K562 (cell line): ENCODE measurements around the gene KCNQ5. TPM values are rescaled to one million over a fixed set of nuclear protein-coding genes. Genes with fewer than 3 reads are reported as not detected.

Experiments used
- polyA plus RNA-seq, 8 experiments: library from polyadenylated mRNA; depleted of rRNA in 4 of 8; stranded (reverse) in 5 of 8; unstranded in 3 of 8; fragments of >200 nt; fragmentation: Nextera tagmentation in 2 of 8; fragmentation: Illumina TruSeq in 1 of 8; extraction: Ambion mirVana in 2 of 8; extraction: Trizol in 1 of 8; gene quantifications; 2 replicates each; pipeline versions ENCODE4 v1.2.1 to v1.2.3, GENCODE V29; 2011 to 2014; ENCODE audit warnings: inconsistent platforms in 1 of 8, missing spikeins in 1 of 8
- total RNA-seq, 7 experiments: library from RNA; depleted of rRNA in 6 of 7; stranded (reverse); fragments of >200 nt in 6 of 7; fragmentation: Illumina TruSeq in 2 of 7; extraction: Trizol in 2 of 7; gene quantifications; 2 replicates each; pipeline versions ENCODE4 v1.2.1 to v1.2.3, GENCODE V29; 2011 to 2021; ENCODE audit warnings: low replicate concordance in 1 of 7
- TF ChIP-seq, protein P1 (sequence below): fragments of 450-650 bp; IDR thresholded peaks from 2 replicates; pipeline ENCODE4 v1.6.1; 2016; ENCODE audit warnings: mild to moderate bottlenecking, moderate library complexity

KCNQ5 gene
- total and polyA plus RNA-seq, 9 of the 15 experiments (the other 6 are each of a cell fraction or from before 2014, with no cell fraction given): 0.31 to 5.9 (median 2.6) TPM

- TF ChIP-seq, protein P1, sequence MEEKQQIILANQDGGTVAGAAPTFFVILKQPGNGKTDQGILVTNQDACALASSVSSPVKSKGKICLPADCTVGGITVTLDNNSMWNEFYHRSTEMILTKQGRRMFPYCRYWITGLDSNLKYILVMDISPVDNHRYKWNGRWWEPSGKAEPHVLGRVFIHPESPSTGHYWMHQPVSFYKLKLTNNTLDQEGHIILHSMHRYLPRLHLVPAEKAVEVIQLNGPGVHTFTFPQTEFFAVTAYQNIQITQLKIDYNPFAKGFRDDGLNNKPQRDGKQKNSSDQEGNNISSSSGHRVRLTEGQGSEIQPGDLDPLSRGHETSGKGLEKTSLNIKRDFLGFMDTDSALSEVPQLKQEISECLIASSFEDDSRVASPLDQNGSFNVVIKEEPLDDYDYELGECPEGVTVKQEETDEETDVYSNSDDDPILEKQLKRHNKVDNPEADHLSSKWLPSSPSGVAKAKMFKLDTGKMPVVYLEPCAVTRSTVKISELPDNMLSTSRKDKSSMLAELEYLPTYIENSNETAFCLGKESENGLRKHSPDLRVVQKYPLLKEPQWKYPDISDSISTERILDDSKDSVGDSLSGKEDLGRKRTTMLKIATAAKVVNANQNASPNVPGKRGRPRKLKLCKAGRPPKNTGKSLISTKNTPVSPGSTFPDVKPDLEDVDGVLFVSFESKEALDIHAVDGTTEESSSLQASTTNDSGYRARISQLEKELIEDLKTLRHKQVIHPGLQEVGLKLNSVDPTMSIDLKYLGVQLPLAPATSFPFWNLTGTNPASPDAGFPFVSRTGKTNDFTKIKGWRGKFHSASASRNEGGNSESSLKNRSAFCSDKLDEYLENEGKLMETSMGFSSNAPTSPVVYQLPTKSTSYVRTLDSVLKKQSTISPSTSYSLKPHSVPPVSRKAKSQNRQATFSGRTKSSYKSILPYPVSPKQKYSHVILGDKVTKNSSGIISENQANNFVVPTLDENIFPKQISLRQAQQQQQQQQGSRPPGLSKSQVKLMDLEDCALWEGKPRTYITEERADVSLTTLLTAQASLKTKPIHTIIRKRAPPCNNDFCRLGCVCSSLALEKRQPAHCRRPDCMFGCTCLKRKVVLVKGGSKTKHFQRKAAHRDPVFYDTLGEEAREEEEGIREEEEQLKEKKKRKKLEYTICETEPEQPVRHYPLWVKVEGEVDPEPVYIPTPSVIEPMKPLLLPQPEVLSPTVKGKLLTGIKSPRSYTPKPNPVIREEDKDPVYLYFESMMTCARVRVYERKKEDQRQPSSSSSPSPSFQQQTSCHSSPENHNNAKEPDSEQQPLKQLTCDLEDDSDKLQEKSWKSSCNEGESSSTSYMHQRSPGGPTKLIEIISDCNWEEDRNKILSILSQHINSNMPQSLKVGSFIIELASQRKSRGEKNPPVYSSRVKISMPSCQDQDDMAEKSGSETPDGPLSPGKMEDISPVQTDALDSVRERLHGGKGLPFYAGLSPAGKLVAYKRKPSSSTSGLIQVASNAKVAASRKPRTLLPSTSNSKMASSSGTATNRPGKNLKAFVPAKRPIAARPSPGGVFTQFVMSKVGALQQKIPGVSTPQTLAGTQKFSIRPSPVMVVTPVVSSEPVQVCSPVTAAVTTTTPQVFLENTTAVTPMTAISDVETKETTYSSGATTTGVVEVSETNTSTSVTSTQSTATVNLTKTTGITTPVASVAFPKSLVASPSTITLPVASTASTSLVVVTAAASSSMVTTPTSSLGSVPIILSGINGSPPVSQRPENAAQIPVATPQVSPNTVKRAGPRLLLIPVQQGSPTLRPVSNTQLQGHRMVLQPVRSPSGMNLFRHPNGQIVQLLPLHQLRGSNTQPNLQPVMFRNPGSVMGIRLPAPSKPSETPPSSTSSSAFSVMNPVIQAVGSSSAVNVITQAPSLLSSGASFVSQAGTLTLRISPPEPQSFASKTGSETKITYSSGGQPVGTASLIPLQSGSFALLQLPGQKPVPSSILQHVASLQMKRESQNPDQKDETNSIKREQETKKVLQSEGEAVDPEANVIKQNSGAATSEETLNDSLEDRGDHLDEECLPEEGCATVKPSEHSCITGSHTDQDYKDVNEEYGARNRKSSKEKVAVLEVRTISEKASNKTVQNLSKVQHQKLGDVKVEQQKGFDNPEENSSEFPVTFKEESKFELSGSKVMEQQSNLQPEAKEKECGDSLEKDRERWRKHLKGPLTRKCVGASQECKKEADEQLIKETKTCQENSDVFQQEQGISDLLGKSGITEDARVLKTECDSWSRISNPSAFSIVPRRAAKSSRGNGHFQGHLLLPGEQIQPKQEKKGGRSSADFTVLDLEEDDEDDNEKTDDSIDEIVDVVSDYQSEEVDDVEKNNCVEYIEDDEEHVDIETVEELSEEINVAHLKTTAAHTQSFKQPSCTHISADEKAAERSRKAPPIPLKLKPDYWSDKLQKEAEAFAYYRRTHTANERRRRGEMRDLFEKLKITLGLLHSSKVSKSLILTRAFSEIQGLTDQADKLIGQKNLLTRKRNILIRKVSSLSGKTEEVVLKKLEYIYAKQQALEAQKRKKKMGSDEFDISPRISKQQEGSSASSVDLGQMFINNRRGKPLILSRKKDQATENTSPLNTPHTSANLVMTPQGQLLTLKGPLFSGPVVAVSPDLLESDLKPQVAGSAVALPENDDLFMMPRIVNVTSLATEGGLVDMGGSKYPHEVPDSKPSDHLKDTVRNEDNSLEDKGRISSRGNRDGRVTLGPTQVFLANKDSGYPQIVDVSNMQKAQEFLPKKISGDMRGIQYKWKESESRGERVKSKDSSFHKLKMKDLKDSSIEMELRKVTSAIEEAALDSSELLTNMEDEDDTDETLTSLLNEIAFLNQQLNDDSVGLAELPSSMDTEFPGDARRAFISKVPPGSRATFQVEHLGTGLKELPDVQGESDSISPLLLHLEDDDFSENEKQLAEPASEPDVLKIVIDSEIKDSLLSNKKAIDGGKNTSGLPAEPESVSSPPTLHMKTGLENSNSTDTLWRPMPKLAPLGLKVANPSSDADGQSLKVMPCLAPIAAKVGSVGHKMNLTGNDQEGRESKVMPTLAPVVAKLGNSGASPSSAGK: no peak
Measured at GRCh38 chr6:73030257-73030656, 408.4 kb downstream of the KCNQ5 start (continued).
